ENCODE results near the gene PROKR1. TPM values are rescaled to one million over a fixed set of nuclear protein-coding genes. Genes with fewer than 3 reads are reported as not detected.

PROKR1 gene
- total RNA-seq, 1 donor from 2014 or later: 1.8 TPM

- peaks cover 3% of the 10 kb centered on the region for H3K9me3 ChIP-seq (ENCODE audit: low read depth)
- H3K36me3 ChIP-seq: no peaks in the 10 kb centered on the region
- Mint-ChIP-seq H3K27me3 (ENCODE audit: insufficient read depth, low read depth) (no peaks in the 10 kb centered on the region), H3K4me1 (no peaks in the 10 kb centered on the region), H3K27ac (no peak overlapping the region), H3K36me3 (no peaks in the 10 kb centered on the region), H3K4me3 (no peak overlapping the region), H3K9me3 (peaks cover 24% of the 10 kb centered on the region)
- H3K4me3 ChIP-seq: no peak overlapping the region
- H3K4me2 ChIP-seq: no peak overlapping the region
- no peak overlapping the region for H3K9ac ChIP-seq
- no peak for DNase-seq (ENCODE audit: low spot score)
- no peak overlapping the region for H2AFZ ChIP-seq (replicated peaks)
- H3K79me2 ChIP-seq (ENCODE audit: low read depth): no peaks in the 10 kb centered on the region
- H3K27ac ChIP-seq: no peak overlapping the region
- TF ChIP-seq EZH2 (IDR thresholded peaks at IDR 0.05): no peak
- no peak for TF ChIP-seq CTCF (IDR thresholded peaks at IDR 0.05)
- TF ChIP-seq EZH2phosphoT487 (IDR thresholded peaks at IDR 0.05): no peak
- no peaks in the 10 kb centered on the region for H4K20me1 ChIP-seq (ENCODE audit: low read depth)
- H3F3A ChIP-seq (ENCODE audit: low read depth): no peaks in the 10 kb centered on the region
- H3K27me3 ChIP-seq: no peaks in the 10 kb centered on the region
- H3K4me1 ChIP-seq: no peaks in the 10 kb centered on the region
These were observed 35.5 kb upstream of the PROKR1 start for GRCh38 chr2:68607837-68608236.

GRCh38 chr2:68612765-68613519 lies 30.4 kb upstream of the PROKR1 start:
- no peaks in the 10 kb centered on the region for H3K79me2 ChIP-seq (ENCODE audit: low read depth)

GRCh38 chr2:68620772-68621171 lies 22.6 kb upstream of the PROKR1 start:
- H3K27ac ChIP-seq: no peak overlapping the region

More at GRCh38 chr2:68612765-68613519, 30.4 kb upstream of the PROKR1 start:
- no peak overlapping the region for H3K4me3 Mint-ChIP-seq
- no peaks in the 10 kb centered on the region for H4K20me1 ChIP-seq (ENCODE audit: low read depth)
- no peak overlapping the region for H3K9ac ChIP-seq
- no peak for TF ChIP-seq CTCF (IDR thresholded peaks at IDR 0.05)
- TF ChIP-seq EZH2 (IDR thresholded peaks at IDR 0.05): no peak
- TF ChIP-seq EZH2phosphoT487 (IDR thresholded peaks at IDR 0.05): no peak
- peaks cover 11% of the 10 kb centered on the region for H3K9me3 Mint-ChIP-seq
- no peaks in the 10 kb centered on the region for H3K9me3 ChIP-seq (ENCODE audit: low read depth)
- H3K27ac ChIP-seq: no peak overlapping the region
- H3K27ac Mint-ChIP-seq: no peak overlapping the region
- H2AFZ ChIP-seq (replicated peaks): no peak overlapping the region
- no peaks in the 10 kb centered on the region for H3K27me3 Mint-ChIP-seq (ENCODE audit: insufficient read depth, low read depth)
- H3K4me3 ChIP-seq: no peak overlapping the region
- H3K36me3 Mint-ChIP-seq: no peaks in the 10 kb centered on the region
- H3K4me2 ChIP-seq: no peak overlapping the region
- H3F3A ChIP-seq (ENCODE audit: low read depth): no peaks in the 10 kb centered on the region
- H3K4me1 ChIP-seq: no peaks in the 10 kb centered on the region
- H3K4me1 Mint-ChIP-seq: no peaks in the 10 kb centered on the region
- no peaks in the 10 kb centered on the region for H3K27me3 ChIP-seq
- H3K36me3 ChIP-seq: no peaks in the 10 kb centered on the region
- no peak for DNase-seq (ENCODE audit: low spot score)

GRCh38 chr2:68623820-68624219 lies 19.6 kb upstream of the PROKR1 start:
- Histone ChIP-seq H4K20me1 (ENCODE audit: low read depth) (no peaks in the 10 kb centered on the region), H3K27ac (no peak overlapping the region), H3K79me2 (ENCODE audit: low read depth) (no peaks in the 10 kb centered on the region), H3K27me3 (no peaks in the 10 kb centered on the region), H3K4me2 (no peak overlapping the region), H3F3A (ENCODE audit: low read depth) (no peaks in the 10 kb centered on the region), H2AFZ (replicated peaks) (no peak overlapping the region), H3K9ac (no peak overlapping the region), H3K4me3 (no peak overlapping the region), H3K9me3 (ENCODE audit: low read depth) (peaks cover 4% of the 10 kb centered on the region), H3K4me1 (no peaks in the 10 kb centered on the region), H3K36me3 (no peaks in the 10 kb centered on the region)
- no peak for DNase-seq (ENCODE audit: low spot score)
- no peak overlapping the region for H3K27ac Mint-ChIP-seq
- no peaks in the 10 kb centered on the region for H3K4me1 Mint-ChIP-seq
- H3K36me3 Mint-ChIP-seq: no peaks in the 10 kb centered on the region
- H3K9me3 Mint-ChIP-seq: peaks cover 4% of the 10 kb centered on the region
- H3K27me3 Mint-ChIP-seq (ENCODE audit: insufficient read depth, low read depth): peaks cover 5% of the 10 kb centered on the region
- TF ChIP-seq CTCF (IDR thresholded peaks at IDR 0.05) (no peak), EZH2 (IDR thresholded peaks at IDR 0.05) (no peak), EZH2phosphoT487 (IDR thresholded peaks at IDR 0.05) (no peak)
- no peak overlapping the region for H3K4me3 Mint-ChIP-seq

More at GRCh38 chr2:68620772-68621171, 22.6 kb upstream of the PROKR1 start:
- Mint-ChIP-seq H3K36me3 (no peaks in the 10 kb centered on the region), H3K27me3 (ENCODE audit: insufficient read depth, low read depth) (no peaks in the 10 kb centered on the region), H3K9me3 (peaks cover 2% of the 10 kb centered on the region), H3K4me3 (no peak overlapping the region), H3K27ac (no peak overlapping the region), H3K4me1 (no peaks in the 10 kb centered on the region)
- peaks cover 4% of the 10 kb centered on the region for H3K9me3 ChIP-seq (ENCODE audit: low read depth)
- no peaks in the 10 kb centered on the region for H3K4me1 ChIP-seq
- DNase-seq (ENCODE audit: low spot score): no peak
- no peak overlapping the region for H3K4me2 ChIP-seq
- H3K27me3 ChIP-seq: no peaks in the 10 kb centered on the region
- H3K9ac ChIP-seq: no peak overlapping the region
- H3K4me3 ChIP-seq: no peak overlapping the region
- no peaks in the 10 kb centered on the region for H3K36me3 ChIP-seq
- no peak for TF ChIP-seq EZH2phosphoT487 (IDR thresholded peaks at IDR 0.05)
- H3F3A ChIP-seq (ENCODE audit: low read depth): no peaks in the 10 kb centered on the region
- H3K79me2 ChIP-seq (ENCODE audit: low read depth): no peaks in the 10 kb centered on the region
- no peak overlapping the region for H2AFZ ChIP-seq (replicated peaks)
- no peaks in the 10 kb centered on the region for H4K20me1 ChIP-seq (ENCODE audit: low read depth)
